Activated naive CD4-positive, alpha-beta T cell treated with anti-CD3 and anti-CD28 coated beads, Interleukin-2, amount 10 ng/mL, durations not matched to agents 7 days and 5 days (primary cell): ENCODE results near the gene FBXW11.
"Not testable (repeated sequence)": the region's sequence is repeated elsewhere in the genome, so short reads cannot be mapped to it uniquely, and the experiment has no call there.

Experiments used
- CTCF ChIA-PET: fragments of 350-600 bp; sonication (Branson Sonifier 250); formaldehyde crosslinking; loops from one replicate; lab custom pipeline; 2021; ENCODE audit warnings: antibody characterized with exemption; lab: Charles Lee
- DNase-seq: peaks from one replicate; pipeline ENCODE4 v3.0.0-alpha.2; 2020
- H3K27ac Mint-ChIP-seq: one replicate; pipeline ENCODE4 v1.8.0; 2021; ENCODE audit warnings: mild to moderate bottlenecking, moderate library complexity, mixed read lengths
- H3K27me3 Mint-ChIP-seq: one replicate; pipeline ENCODE4 v1.8.0; 2021; ENCODE audit warnings: mild to moderate bottlenecking, mixed read lengths
- H3K36me3 Mint-ChIP-seq: one replicate; pipeline ENCODE4 v1.8.0; 2021; ENCODE audit warnings: mixed read lengths
- H3K4me1 Mint-ChIP-seq: one replicate; pipeline ENCODE4 v1.8.0; 2021; ENCODE audit warnings: mixed read lengths
- H3K4me3 Mint-ChIP-seq: one replicate; pipeline ENCODE4 v1.8.0; 2021; ENCODE audit warnings: mild to moderate bottlenecking, moderate library complexity, mixed read lengths
- H3K9me3 Mint-ChIP-seq: one replicate; pipeline ENCODE4 v1.8.0; 2021; ENCODE audit warnings: mixed read lengths

The FBXW11 gene

GRCh38 chr5:171898879-171899278 is 107.6 kb downstream of the FBXW11 start:
- DNase-seq, result no peak
- H3K27ac Mint-ChIP-seq, result no peak overlapping the region
- H3K27me3 Mint-ChIP-seq, result no peaks in the 10 kb centered on the region
- no peaks in the 10 kb centered on the region for H3K4me1 Mint-ChIP-seq
- H3K9me3 Mint-ChIP-seq, result no peaks in the 10 kb centered on the region
- H3K4me3 Mint-ChIP-seq, result no peak overlapping the region
- peaks cover 6% of the 10 kb centered on the region for H3K36me3 Mint-ChIP-seq
- CTCF ChIA-PET, result interaction anchor here (1.6 to 2.1 kb wide), 2 partner anchors 8 to 13 kb away, joined by 4 to 8 read pairs; no protein-coding TSS in a partner anchor

DNA sequence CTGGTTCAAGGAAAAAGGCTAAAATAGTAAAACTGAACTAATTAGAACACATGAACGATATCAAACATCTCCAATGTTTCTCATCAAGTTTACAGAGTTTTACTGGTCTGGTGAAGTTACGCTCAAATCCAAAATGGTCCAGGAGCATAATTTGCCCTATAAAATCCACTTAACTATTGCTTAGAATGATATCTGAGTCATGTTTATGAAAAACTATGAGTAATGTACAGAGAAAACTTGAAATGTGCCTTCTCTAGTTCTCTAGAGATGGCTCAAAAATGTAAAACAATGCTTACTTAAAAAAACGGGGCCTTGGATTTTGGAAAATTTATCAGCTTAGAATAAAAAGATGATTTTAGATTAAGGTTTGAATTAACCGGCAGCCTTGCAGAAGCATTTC is 108.1 kb downstream of the FBXW11 start:
- CTCF ChIA-PET, result interaction anchor here (1.6 to 2.1 kb wide), 2 partner anchors 9 to 13 kb away, joined by 4 to 8 read pairs; no protein-coding TSS in a partner anchor
- Mint-ChIP-seq H3K4me3 (no peak overlapping the region), H3K4me1 (no peaks in the 10 kb centered on the region), H3K27ac (no peak overlapping the region), H3K36me3 (peaks cover 6% of the 10 kb centered on the region), H3K9me3 (no peaks in the 10 kb centered on the region), H3K27me3 (no peaks in the 10 kb centered on the region)
- no peak for DNase-seq

DNA sequence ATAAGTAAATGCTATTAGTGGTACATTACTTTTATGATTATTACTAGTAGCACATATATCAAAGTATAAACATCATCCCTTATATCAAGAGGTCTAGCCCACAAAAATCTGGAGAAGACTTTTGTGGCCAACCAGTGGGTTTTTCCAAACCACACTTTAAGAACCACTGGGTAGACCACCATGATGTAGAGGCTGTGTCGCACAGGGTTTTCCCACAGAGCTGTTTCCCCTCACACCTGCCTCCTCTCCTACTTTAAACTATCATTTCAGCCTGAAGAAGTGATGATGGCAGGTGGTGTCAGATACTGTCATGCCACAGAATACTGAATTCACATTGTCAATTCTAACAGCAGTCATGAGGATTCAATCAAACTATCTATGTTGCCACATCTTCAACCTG is 109.2 kb downstream of the FBXW11 start:
- no peaks in the 10 kb centered on the region for H3K27me3 Mint-ChIP-seq
- no peak overlapping the region for H3K27ac Mint-ChIP-seq
- DNase-seq, result no peak
- H3K9me3 Mint-ChIP-seq, result no peaks in the 10 kb centered on the region
- H3K36me3 Mint-ChIP-seq, result peaks cover 6% of the 10 kb centered on the region
- no peak overlapping the region for H3K4me3 Mint-ChIP-seq
- H3K4me1 Mint-ChIP-seq, result no peaks in the 10 kb centered on the region
- CTCF ChIA-PET, result interaction anchor here (1.8 kb wide), 1 partner anchor 11 kb away, joined by 5 read pairs; no protein-coding TSS in a partner anchor

DNA sequence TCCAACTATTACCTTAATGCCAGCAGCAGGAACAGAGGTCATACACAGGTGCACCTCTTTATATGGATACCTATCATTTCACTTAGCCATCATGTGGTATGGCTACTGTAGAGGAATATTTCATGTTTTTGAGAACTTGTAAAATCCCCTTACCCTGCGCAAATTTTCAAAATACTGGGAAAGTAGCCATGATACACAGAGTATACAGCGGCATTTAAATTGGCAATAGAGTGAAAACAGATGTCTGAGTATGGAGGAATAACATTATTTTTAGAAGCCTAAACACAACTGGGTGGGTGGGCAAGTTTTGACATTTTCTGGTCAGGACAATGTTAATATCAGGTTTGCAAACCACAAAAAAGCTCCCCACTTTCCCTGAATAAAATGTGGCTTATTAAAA is 111.4 kb downstream of the FBXW11 start:
- Mint-ChIP-seq H3K4me1 (no peaks in the 10 kb centered on the region), H3K27ac (no peak overlapping the region), H3K9me3 (no peaks in the 10 kb centered on the region), H3K4me3 (no peak overlapping the region), H3K27me3 (no peaks in the 10 kb centered on the region), H3K36me3 (peaks cover 10% of the 10 kb centered on the region)
- no peak for DNase-seq
- CTCF ChIA-PET, result no interaction called here

DNA sequence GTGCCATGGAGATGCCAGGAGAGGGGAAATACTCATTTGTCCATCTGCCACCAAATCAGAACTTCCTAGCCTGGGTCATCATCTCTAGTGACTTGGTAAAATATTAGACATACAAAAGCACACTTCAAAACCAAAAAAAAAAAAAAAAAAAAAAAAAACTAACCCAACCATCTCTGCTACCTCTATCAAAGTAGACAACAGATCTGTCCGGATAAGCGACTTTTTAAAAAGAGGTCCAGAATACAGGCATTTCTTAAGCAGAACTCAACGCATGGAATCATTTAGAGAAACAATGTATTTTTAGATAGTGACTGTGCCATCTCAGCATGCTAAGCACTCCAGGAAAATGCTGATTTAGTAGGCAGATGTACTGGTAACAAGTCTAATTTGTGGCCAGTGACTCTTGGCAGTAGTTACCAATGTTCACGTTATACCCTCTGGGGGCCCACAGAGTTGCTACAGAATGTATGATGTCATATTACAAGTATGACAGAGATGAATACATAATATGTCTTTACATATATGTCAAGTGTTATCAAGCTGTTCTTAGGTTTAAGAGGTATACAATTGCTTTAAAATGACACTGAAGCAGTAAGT is 113.0 kb downstream of the FBXW11 start:
- peaks cover 15% of the 10 kb centered on the region for H3K36me3 Mint-ChIP-seq
- no peaks in the 10 kb centered on the region for H3K4me1 Mint-ChIP-seq
- no peaks in the 10 kb centered on the region for H3K9me3 Mint-ChIP-seq
- no peak overlapping the region for H3K27ac Mint-ChIP-seq
- CTCF ChIA-PET, result interaction anchor here (1.1 kb wide), 1 partner anchor 18 kb away, joined by 3 read pairs; no protein-coding TSS in a partner anchor
- DNase-seq, result no peak
- no peaks in the 10 kb centered on the region for H3K27me3 Mint-ChIP-seq
- H3K4me3 Mint-ChIP-seq, result no peak overlapping the region

DNA sequence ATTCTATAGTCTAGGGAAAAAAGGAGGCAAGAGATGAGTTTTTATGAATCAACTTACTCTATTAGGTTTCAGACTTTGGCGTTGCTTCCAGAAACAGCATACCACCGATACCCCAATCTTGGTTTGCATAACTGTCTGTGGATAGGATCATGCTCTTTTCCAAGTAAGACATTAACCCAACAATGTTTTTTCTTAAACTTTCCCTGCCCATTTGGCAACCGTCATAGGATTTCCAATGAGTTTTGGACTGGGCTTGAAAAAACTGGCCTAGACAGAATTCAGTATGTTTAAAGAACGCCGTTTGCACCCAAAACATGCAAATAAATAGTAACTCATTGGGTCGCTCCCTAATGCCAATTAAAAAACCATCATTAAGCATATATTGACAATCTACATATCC is 114.8 kb downstream of the FBXW11 start:
- CTCF ChIA-PET, result no interaction called here
- no peaks in the 10 kb centered on the region for H3K4me1 Mint-ChIP-seq
- H3K4me3 Mint-ChIP-seq, result no peak overlapping the region
- H3K36me3 Mint-ChIP-seq, result peaks cover 20% of the 10 kb centered on the region
- H3K9me3 Mint-ChIP-seq, result no peaks in the 10 kb centered on the region
- DNase-seq, result no peak
- H3K27me3 Mint-ChIP-seq, result no peaks in the 10 kb centered on the region
- H3K27ac Mint-ChIP-seq, result no peak overlapping the region

DNA sequence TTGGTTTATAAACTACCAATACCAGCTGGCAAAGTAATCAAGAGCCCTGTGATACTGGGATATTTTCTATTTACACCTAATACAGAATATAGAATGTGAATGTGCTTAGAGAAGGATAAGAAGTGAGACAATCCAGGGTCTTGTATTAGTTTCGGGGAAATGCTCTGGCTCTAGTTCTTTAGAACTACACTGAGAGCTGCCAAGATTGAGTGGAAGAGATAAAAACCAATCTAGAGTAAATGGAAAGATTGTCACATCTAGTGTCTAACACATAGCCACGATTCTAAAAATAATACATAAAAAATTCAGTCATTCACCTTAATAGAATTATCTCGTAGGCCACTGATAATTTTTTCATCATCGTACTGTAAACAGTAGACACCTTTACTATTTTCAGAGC is 115.3 kb downstream of the FBXW11 start:
- Mint-ChIP-seq H3K4me3 (no peak overlapping the region), H3K36me3 (peaks cover 21% of the 10 kb centered on the region), H3K4me1 (no peaks in the 10 kb centered on the region), H3K27me3 (no peaks in the 10 kb centered on the region), H3K9me3 (no peaks in the 10 kb centered on the region), H3K27ac (no peak overlapping the region)
- CTCF ChIA-PET, result no interaction called here
- DNase-seq, result no peak

- Mint-ChIP-seq H3K27ac (no peak overlapping the region), H3K36me3 (peaks cover 41% of the 10 kb centered on the region), H3K27me3 (no peaks in the 10 kb centered on the region), H3K9me3 (no peaks in the 10 kb centered on the region), H3K4me3 (no peak overlapping the region), H3K4me1 (no peaks in the 10 kb centered on the region)
- DNase-seq, result no peak
- CTCF ChIA-PET, result interaction anchor here (1.0 kb wide), 1 partner anchor 18 kb away, joined by 4 read pairs; no protein-coding TSS in a partner anchor
Observed at GRCh38 chr5:171888051-171888481, 118.4 kb downstream of the FBXW11 start.

- H3K9me3 Mint-ChIP-seq, CTCF ChIA-PET: not testable (repeated sequence)
Observed at GRCh38 chr5:171886037-171886436, 120.4 kb downstream of the FBXW11 start.

DNA sequence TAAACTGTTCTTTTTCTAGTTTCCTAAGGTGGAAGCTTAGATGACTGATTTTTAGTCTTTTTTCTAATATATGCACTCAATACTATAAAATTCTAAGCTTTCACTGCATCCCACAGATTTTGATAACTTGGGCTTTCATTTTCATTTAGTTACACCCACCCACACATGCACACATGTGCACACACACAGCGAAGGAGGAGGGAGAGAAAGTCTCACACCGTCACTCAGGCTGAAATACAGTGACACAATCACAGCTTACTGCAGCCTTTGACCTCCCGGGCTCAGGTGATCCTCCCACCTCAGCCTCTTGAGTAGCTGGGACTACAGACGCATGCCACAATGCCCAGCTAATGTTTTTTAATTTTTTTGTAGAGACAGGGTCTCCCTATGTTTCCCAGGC is 124.3 kb downstream of the FBXW11 start:
- H3K9me3 Mint-ChIP-seq, result no peaks in the 10 kb centered on the region
- no peaks in the 10 kb centered on the region for H3K27me3 Mint-ChIP-seq
- H3K36me3 Mint-ChIP-seq, result peaks cover 26% of the 10 kb centered on the region
- H3K4me1 Mint-ChIP-seq, result peaks cover 3% of the 10 kb centered on the region
- no peak overlapping the region for H3K4me3 Mint-ChIP-seq
- H3K27ac Mint-ChIP-seq, result no peak overlapping the region
- CTCF ChIA-PET, result interaction anchor here (0.9 to 1.6 kb wide), 2 partner anchors 24 to 25 kb away, joined by 4 to 5 read pairs; no protein-coding TSS in a partner anchor
- no peak for DNase-seq

More at GRCh38 chr5:171886037-171886436, 120.4 kb downstream of the FBXW11 start:
- not testable (repeated sequence) for H3K27ac Mint-ChIP-seq, H3K27me3 Mint-ChIP-seq, DNase-seq, H3K4me3 Mint-ChIP-seq, H3K4me1 Mint-ChIP-seq
- H3K36me3 Mint-ChIP-seq, result peaks cover 39% of the 10 kb centered on the region

- Mint-ChIP-seq H3K27ac (no peak overlapping the region), H3K9me3 (no peaks in the 10 kb centered on the region), H3K36me3 (peaks cover 30% of the 10 kb centered on the region), H3K4me3 (no peak overlapping the region), H3K27me3 (no peaks in the 10 kb centered on the region), H3K4me1 (no peaks in the 10 kb centered on the region)
- DNase-seq, result no peak
- CTCF ChIA-PET, result no interaction called here
Observed at GRCh38 chr5:171874234-171874633, 132.2 kb downstream of the FBXW11 start.

- Mint-ChIP-seq H3K36me3 (peaks cover 42% of the 10 kb centered on the region), H3K4me3 (no peak overlapping the region), H3K27ac (no peak overlapping the region), H3K4me1 (no peaks in the 10 kb centered on the region), H3K27me3 (no peaks in the 10 kb centered on the region), H3K9me3 (no peaks in the 10 kb centered on the region)
- DNase-seq, result no peak
- CTCF ChIA-PET, result no interaction called here
Observed at GRCh38 chr5:171872666-171873065, 133.8 kb downstream of the FBXW11 start.

DNA sequence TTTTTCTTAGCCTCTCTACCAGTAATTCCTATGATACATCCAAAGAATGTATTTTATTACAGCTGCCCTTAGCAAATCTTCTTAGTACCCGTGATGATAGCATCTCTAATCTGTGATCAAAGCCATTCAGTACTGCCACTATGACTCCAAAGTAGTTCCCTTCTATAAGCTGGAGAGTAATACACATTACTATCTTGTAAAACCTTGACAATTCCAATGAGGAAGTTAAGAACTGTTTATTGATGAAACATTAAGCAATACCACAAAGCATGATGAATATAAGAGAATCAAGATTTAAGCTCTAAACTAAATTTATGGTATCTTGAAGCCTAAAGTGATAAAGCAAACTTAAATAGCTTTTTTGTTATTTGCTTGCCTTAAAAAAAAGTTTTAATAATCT is 134.7 kb downstream of the FBXW11 start:
- Mint-ChIP-seq H3K4me3 (no peak overlapping the region), H3K36me3 (peaks cover 39% of the 10 kb centered on the region), H3K27ac (no peak overlapping the region), H3K27me3 (no peaks in the 10 kb centered on the region), H3K4me1 (peaks cover under 1% of the 10 kb centered on the region), H3K9me3 (no peaks in the 10 kb centered on the region)
- DNase-seq, result no peak
- CTCF ChIA-PET, result interaction anchor here (0.6 to 1.1 kb wide), 2 partner anchors 187 to 453 kb away, joined by 3 read pairs; no protein-coding TSS in a partner anchor

- CTCF ChIA-PET, result interaction anchor here (1.0 kb wide), 1 partner anchor 10 kb away, joined by 3 read pairs; no protein-coding TSS in a partner anchor
- no peak for DNase-seq
- peaks cover 25% of the 10 kb centered on the region for H3K36me3 Mint-ChIP-seq
- H3K27me3 Mint-ChIP-seq, result no peaks in the 10 kb centered on the region
- no peak overlapping the region for H3K4me3 Mint-ChIP-seq
- peaks cover 9% of the 10 kb centered on the region for H3K4me1 Mint-ChIP-seq
- H3K27ac Mint-ChIP-seq, result no peak overlapping the region
- H3K9me3 Mint-ChIP-seq, result no peaks in the 10 kb centered on the region
Observed at GRCh38 chr5:171869956-171870355, 136.5 kb downstream of the FBXW11 start.

- no peak overlapping the region for H3K27ac Mint-ChIP-seq
- no peaks in the 10 kb centered on the region for H3K27me3 Mint-ChIP-seq
- H3K4me3 Mint-ChIP-seq, result no peak overlapping the region
- CTCF ChIA-PET, result no interaction called here
- H3K4me1 Mint-ChIP-seq, result peaks cover 9% of the 10 kb centered on the region
- H3K36me3 Mint-ChIP-seq, result peaks cover 25% of the 10 kb centered on the region
- H3K9me3 Mint-ChIP-seq, result no peaks in the 10 kb centered on the region
- no peak for DNase-seq
Observed at GRCh38 chr5:171868236-171868635, 138.2 kb downstream of the FBXW11 start.
